ENCODE data around the gene TNFRSF9. TPM values are rescaled to one million over a fixed set of nuclear protein-coding genes. Genes with fewer than 3 reads are reported as not detected.

Gene TNFRSF9
- total and polyA plus RNA-seq, 9 of the 15 experiments (the other 6 are each of a cell fraction or from before 2014, with no cell fraction given), result 0.04 to 0.29 (median 0.08) TPM; not detected in 1

GRCh38 chr1:7962636-7963377 is 22.2 kb upstream of the TNFRSF9 start:
- WGBS (ENCODE audit: insufficient coverage, low coverage, missing lambda C conversion rate), result 75% methylated on average over 11 of the region's 11 CpGs
- FAIRE-seq, result no peak
- H3K9ac ChIP-seq (ENCODE audit: insufficient read depth in 1 of 2, low read depth in 2 of 2, low read length in 2 of 2), result peak overlapping the region; percentile 11 to 92; a peak in 3 of 4 replicates
- peaks cover 53% of the 10 kb centered on the region for H3K36me3 ChIP-seq (ENCODE audit: control insufficient read depth, insufficient read depth, low read length)
- no peak overlapping the region for H2AFZ ChIP-seq (ENCODE audit: low read depth, low read length)
- H4K20me1 ChIP-seq (replicated peaks; ENCODE audit: control insufficient read depth, insufficient read depth, low read length), result no peaks in the 10 kb centered on the region
- peak overlapping the region; percentile 89 for H3K4me2 ChIP-seq (ENCODE audit: insufficient read depth, low read length)
- POLR2A ChIA-PET, result interaction anchor here (0.6 to 1.2 kb wide), 3 partner anchors 13 to 22 kb away, joined by 3 to 4 read pairs (median 4); partner anchors contain the start of gene TNFRSF9
- DNase-seq (ENCODE audit: extremely low read depth in 1 of 4, low spot score in 3 of 4), result no peak
- no peak for ATAC-seq
- H3K9me3 ChIP-seq (replicated peaks; ENCODE audit: control insufficient read depth, insufficient read depth, low read depth, low read length), result no peaks in the 10 kb centered on the region
- in situ Hi-C loops (cut with MboI), result no loop called here
- peaks cover 14 to 15% of the 10 kb centered on the region in 2 experiments; a peak in 2 of 5 replicates for H3K4me1 ChIP-seq (replicated peaks in 1 of 2; ENCODE audit: control insufficient read depth in 2 of 2, insufficient read depth in 2 of 2, low read length in 2 of 2)
- peak overlapping the region; percentile 72 for H3K4me3 ChIP-seq
- H3K27ac ChIP-seq (ENCODE audit: extremely low read depth, low read depth, low read length), result peak overlapping the region; percentile 82
- H3K9me1 ChIP-seq (ENCODE audit: control insufficient read depth, insufficient read depth, low read length), result no peaks in the 10 kb centered on the region
- peaks cover 72% of the 10 kb centered on the region for H3K79me2 ChIP-seq (ENCODE audit: control insufficient read depth, insufficient read depth, low read length)
- intact Hi-C loops (cut with micrococcal nuclease), result no loop called here
- no peak for TF ChIP-seq EP400 (IDR thresholded peaks at IDR 0.05)
- TF ChIP-seq SAP30 (IDR thresholded peaks at IDR 0.05; ENCODE audit: borderline replicate concordance, insufficient read depth, low read depth, low read length, poor library complexity, severe bottlenecking), result no peak
- TF ChIP-seq YY1 (IDR thresholded peaks at IDR 0.05; ENCODE audit: borderline replicate concordance in 1 of 3, control insufficient read depth in 1 of 3, extremely low read depth in 1 of 3, insufficient read depth in 3 of 3, insufficient read length in 1 of 3, insufficient replicate concordance in 2 of 3, low read depth in 1 of 3, low read length in 2 of 3), result peak in 1 of 3 experiments; percentile 62
- no peaks in the 10 kb centered on the region for H3K27me3 ChIP-seq (ENCODE audit: control insufficient read depth in 2 of 2, insufficient read depth in 2 of 2, low read length in 2 of 2)
- CTCF ChIA-PET (ENCODE audit: low intra/inter-chr PET ratio), result no interaction called here
- no TSS peak for BruUV-seq (replicated peaks)

All from K562 (cell line).